ENCODE data around the gene GP1BB.

DNA sequence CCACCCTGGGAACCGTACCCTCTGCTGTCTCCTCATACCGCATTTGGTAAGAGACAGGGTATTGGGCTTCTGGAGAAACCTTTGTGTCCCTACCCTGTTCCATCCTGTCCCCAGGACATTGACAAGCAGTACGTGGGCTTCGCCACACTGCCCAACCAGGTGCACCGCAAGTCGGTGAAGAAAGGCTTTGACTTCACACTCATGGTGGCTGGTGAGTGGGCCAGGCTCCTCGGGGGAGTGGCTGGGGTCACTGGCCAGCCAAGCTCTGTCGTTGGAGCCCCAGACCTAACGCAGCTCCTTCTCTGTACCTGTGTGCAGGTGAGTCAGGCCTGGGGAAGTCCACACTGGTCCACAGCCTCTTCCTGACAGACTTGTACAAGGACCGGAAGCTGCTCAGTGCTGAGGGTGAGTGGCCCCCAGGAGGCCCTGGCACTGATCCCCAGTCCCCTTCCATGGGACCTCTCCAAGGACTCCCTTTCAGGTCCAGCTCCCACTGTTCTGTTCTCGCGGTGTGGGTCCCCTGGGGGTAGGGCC, 3.8 kb upstream of the GP1BB start:
- TF ChIP-seq, protein P1, sequence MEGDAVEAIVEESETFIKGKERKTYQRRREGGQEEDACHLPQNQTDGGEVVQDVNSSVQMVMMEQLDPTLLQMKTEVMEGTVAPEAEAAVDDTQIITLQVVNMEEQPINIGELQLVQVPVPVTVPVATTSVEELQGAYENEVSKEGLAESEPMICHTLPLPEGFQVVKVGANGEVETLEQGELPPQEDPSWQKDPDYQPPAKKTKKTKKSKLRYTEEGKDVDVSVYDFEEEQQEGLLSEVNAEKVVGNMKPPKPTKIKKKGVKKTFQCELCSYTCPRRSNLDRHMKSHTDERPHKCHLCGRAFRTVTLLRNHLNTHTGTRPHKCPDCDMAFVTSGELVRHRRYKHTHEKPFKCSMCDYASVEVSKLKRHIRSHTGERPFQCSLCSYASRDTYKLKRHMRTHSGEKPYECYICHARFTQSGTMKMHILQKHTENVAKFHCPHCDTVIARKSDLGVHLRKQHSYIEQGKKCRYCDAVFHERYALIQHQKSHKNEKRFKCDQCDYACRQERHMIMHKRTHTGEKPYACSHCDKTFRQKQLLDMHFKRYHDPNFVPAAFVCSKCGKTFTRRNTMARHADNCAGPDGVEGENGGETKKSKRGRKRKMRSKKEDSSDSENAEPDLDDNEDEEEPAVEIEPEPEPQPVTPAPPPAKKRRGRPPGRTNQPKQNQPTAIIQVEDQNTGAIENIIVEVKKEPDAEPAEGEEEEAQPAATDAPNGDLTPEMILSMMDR (IDR thresholded peaks at IDR 0.05 in 4 of 5, conservative IDR thresholded peaks at IDR 0.05 in 1 of 5): no peak
- no peak for TF ChIP-seq POLR2A (IDR thresholded peaks at IDR 0.05)
